Measurements from ENCODE around the gene PDIA2.

PDIA2 gene

DNA sequence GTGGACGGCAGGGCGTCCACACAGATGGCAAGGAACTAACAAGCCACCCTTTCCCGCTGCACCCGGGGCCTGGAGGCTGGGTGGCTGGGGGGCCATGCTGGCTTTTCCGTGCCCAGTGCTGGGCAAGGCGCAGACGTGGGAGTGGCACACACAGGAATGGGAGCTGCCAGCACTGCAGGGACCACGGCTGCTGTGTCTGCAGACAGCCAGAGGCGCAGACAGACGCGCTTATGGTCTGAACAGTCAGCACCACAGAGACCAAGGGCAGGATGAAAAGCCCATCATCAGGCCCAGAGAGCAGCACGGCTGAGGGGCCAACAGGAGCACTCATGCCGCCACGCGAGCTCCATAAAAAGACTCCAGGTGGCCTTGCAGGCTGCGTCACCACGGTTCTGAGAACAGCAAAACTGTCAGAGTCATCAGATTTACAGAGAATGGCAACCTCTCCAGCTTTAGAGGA lies 24.0 kb downstream of the PDIA2 start:
- TF ChIP-seq, protein P1, sequence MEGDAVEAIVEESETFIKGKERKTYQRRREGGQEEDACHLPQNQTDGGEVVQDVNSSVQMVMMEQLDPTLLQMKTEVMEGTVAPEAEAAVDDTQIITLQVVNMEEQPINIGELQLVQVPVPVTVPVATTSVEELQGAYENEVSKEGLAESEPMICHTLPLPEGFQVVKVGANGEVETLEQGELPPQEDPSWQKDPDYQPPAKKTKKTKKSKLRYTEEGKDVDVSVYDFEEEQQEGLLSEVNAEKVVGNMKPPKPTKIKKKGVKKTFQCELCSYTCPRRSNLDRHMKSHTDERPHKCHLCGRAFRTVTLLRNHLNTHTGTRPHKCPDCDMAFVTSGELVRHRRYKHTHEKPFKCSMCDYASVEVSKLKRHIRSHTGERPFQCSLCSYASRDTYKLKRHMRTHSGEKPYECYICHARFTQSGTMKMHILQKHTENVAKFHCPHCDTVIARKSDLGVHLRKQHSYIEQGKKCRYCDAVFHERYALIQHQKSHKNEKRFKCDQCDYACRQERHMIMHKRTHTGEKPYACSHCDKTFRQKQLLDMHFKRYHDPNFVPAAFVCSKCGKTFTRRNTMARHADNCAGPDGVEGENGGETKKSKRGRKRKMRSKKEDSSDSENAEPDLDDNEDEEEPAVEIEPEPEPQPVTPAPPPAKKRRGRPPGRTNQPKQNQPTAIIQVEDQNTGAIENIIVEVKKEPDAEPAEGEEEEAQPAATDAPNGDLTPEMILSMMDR (IDR thresholded peaks at IDR 0.05; ENCODE audit: low read depth, low read length): no peak
- H3K4me3 ChIP-seq (ENCODE audit: low read depth, low read length): no peak overlapping the region

DNA sequence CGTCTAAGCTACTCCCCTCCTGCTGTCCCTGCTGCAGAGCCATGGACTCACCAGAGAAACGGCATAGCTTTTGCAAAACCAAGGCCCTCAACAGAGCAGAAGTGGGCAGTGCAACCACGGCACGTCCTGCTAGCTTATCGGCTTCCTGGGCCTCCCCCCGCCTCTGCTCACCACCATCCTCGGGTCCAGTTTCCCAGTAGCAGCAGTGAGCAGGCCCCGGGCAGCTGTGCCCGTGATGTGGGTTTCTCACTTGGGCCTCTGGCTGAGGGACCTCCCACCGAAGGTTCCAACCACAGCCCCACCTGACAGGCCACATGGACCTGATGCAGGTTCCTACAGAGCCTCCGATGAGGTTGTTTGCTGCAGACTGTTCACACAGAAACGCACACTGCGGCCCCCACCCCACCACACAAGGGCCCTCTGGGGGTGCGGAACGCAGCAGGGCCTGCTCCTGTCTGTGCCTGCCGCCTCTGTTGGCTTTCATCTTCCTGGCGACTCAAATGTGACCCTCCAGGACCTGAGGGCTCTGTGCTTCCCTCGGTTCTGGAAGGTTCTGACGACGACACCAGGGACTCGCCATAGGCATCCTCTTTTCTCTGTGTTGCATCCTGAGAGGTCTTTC lies 24.8 kb downstream of the PDIA2 start:
- no peak overlapping the region for H3K4me3 ChIP-seq (ENCODE audit: low read depth, low read length)
- TF ChIP-seq, protein P1 (IDR thresholded peaks at IDR 0.05; ENCODE audit: low read depth, low read length): no peak

- H3K4me3 ChIP-seq (ENCODE audit: low read depth, low read length): no peak overlapping the region
- TF ChIP-seq, protein P1 (IDR thresholded peaks at IDR 0.05; ENCODE audit: low read depth, low read length): no peak
These were observed 26.5 kb downstream of the PDIA2 start for GRCh38 chr16:309476-309875.

DNA sequence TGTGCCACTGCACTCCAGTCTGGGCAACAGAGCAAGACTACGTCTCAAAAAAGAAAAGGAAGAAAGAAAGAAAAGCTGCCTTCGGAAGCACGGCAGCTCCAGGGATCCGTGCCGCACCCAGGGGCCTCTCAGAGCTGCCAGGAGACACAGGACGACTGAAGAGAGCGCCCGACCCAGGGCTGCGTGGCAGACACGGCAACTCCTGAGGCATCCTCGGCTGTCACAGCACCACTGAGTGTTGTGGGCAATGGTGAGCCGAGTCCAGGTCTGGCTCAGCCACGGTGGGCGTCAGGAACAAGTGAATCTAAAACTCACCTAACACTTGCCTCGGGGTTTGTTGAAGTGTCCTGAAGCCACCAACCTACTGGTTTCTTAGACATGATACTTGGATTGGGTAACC lies 28.8 kb downstream of the PDIA2 start:
- TF ChIP-seq, protein P1 (IDR thresholded peaks at IDR 0.05; ENCODE audit: low read depth, low read length): no peak
- H3K4me3 ChIP-seq (ENCODE audit: low read depth, low read length): no peak overlapping the region

GRCh38 chr16:314351-314750 lies 31.4 kb downstream of the PDIA2 start:
- no peak overlapping the region for H3K4me3 ChIP-seq (ENCODE audit: low read depth, low read length)
- TF ChIP-seq, protein P1 (IDR thresholded peaks at IDR 0.05; ENCODE audit: low read depth, low read length): no peak

- TF ChIP-seq, protein P1 (IDR thresholded peaks at IDR 0.05; ENCODE audit: low read depth, low read length): no peak
- no peak overlapping the region for H3K4me3 ChIP-seq (ENCODE audit: low read depth, low read length)
These were observed 31.9 kb downstream of the PDIA2 start for GRCh38 chr16:314795-315299.

DNA sequence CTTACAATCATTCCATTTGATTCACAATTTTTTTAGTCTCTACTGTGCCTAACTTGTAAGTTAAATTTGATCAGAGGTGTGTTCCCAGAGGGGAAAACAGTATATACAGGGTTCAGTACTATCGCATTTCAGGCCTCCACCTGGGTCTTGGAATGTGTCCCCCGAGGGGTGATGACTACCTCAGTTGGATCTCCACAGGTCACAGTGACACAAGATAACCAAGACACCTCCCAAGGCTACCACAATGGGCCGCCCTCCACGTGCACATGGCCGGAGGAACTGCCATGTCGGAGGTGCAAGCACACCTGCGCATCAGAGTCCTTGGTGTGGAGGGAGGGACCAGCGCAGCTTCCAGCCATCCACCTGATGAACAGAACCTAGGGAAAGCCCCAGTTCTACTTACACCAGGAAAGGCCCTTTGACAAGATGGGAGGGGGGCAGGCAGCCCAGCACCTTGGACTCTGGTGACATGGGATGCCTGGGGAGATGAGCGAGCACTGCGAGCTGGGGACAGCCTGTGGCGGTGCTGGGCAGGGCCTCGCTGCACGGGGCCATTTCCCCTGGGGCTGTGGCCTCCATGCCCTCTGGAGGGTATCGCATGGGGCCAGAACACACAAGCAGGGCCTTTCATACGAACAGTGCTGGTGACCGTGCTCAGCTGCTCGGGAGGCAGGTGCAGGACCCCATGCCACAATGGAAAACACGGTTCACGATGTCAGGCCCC lies 33.9 kb downstream of the PDIA2 start:
- TF ChIP-seq, protein P1 (IDR thresholded peaks at IDR 0.05; ENCODE audit: low read depth, low read length): no peak
- no peak overlapping the region for H3K4me3 ChIP-seq (ENCODE audit: low read depth, low read length)

Measured in WI38 (cell line).